Adrenal gland (tissue), 5 donors: ENCODE data around the gene CA10.

Experiments
- CTCF ChIP-seq, 6 experiments: fragments of 450-650 bp in 4 of 6; fragments of 200-600 bp in 2 of 6; sonication (generic) in 1 of 6; IDR thresholded peaks; 1 replicate in 5 of 6; 2 replicates in 1 of 6; pipeline versions ENCODE4 v1.5.1 to v1.8.0; 2016 to 2021; ENCODE audit warnings: antibody characterized with exemption in 6 of 6, mild to moderate bottlenecking in 2 of 6, moderate library complexity in 1 of 6
- POLR2A ChIP-seq, 2 donors: fragments of 450-650 bp; IDR thresholded peaks; one replicate each; pipeline ENCODE4 v1.6.1; 2017; ENCODE audit warnings: antibody characterized with exemption in 2 of 2, mild to moderate bottlenecking in 2 of 2, moderate library complexity in 1 of 2
- donor health status: DM: no; HTN: no; CAD: no.

- TF ChIP-seq POLR2A (IDR thresholded peaks at IDR 0.05) (no peak), CTCF (IDR thresholded peaks at IDR 0.05) (no peak)
Measured at GRCh38 chr17:51995797-51996403, 162.6 kb downstream of the CA10 start.
